Spleen (tissue), 11 donors: ENCODE measurements around the gene THRA. TPM values are rescaled to one million over a fixed set of nuclear protein-coding genes. Genes with fewer than 3 reads are reported as not detected.

Source experiments
- DNase-seq: peaks from one replicate; pipeline ENCODE4 v3.0.0-alpha.2; 2020
- H3K27ac ChIP-seq, 8 donors: fragments of 200-600 bp; sonication (generic) in 7 of 8; 1 replicate in 4 of 8; 2 replicates in 4 of 8; pipeline versions ENCODE4 v1.5.0 to v1.8.0; 2016 to 2021; ENCODE audit warnings: inconsistent platforms in 4 of 8, mild to moderate bottlenecking in 4 of 8, moderate library complexity in 1 of 8
- H3K27me3 ChIP-seq, 7 donors: fragments of 200-600 bp; sonication (generic) in 6 of 7; replicated peaks in 1 of 7; 1 replicate in 4 of 7; 2 replicates in 3 of 7; pipeline versions ENCODE4 v1.5.0 to v1.8.0; 2016 to 2021; ENCODE audit warnings: inconsistent platforms in 3 of 7, mild to moderate bottlenecking in 1 of 7
- H3K36me3 ChIP-seq, 6 donors: fragments of 200-600 bp; sonication (generic) in 5 of 6; 1 replicate in 4 of 6; 2 replicates in 2 of 6; pipeline versions ENCODE4 v1.5.0 to v1.8.0; 2016 to 2021; ENCODE audit warnings: inconsistent platforms in 2 of 6
- H3K4me1 ChIP-seq, 6 donors: fragments of 200-600 bp; sonication (generic) in 5 of 6; 1 replicate in 3 of 6; 2 replicates in 3 of 6; pipeline versions ENCODE4 v1.5.0 to v1.8.0; 2016 to 2021; ENCODE audit warnings: inconsistent platforms in 3 of 6
- H3K4me3 ChIP-seq, 8 donors: fragments of 200-600 bp; sonication (generic) in 7 of 8; 1 replicate in 4 of 8; 2 replicates in 4 of 8; pipeline versions ENCODE4 v1.5.0 to v1.8.0; 2016 to 2021; ENCODE audit warnings: inconsistent platforms in 4 of 8, mild to moderate bottlenecking in 4 of 8, moderate library complexity in 2 of 8
- H3K9me3 ChIP-seq, 8 donors: fragments of 200-600 bp; sonication (generic) in 7 of 8; 1 replicate in 4 of 8; 2 replicates in 4 of 8; pipeline versions ENCODE4 v1.5.0 to v1.8.0; 2016 to 2021; ENCODE audit warnings: inconsistent platforms in 4 of 8
- CTCF ChIP-seq, 11 experiments: fragments of 200-600 bp in 7 of 11; fragments of 450-650 bp in 4 of 11; sonication (generic) in 4 of 11; IDR thresholded peaks in 8 of 11; conservative IDR thresholded peaks in 3 of 11; 1 replicate in 7 of 11; 2 replicates in 4 of 11; pipeline versions ENCODE4 v1.4.0 to v1.8.0; 2016 to 2021; ENCODE audit warnings: antibody characterized with exemption in 11 of 11, inconsistent platforms in 4 of 11, mild to moderate bottlenecking in 1 of 11
- POLR2A ChIP-seq, 3 donors: fragments of 450-650 bp; IDR thresholded peaks; one replicate each; pipeline ENCODE4 v1.5.1; 2017; ENCODE audit warnings: antibody characterized with exemption in 3 of 3, mild to moderate bottlenecking in 1 of 3
- POLR2AphosphoS5 ChIP-seq, 3 donors: sonication (generic); formaldehyde crosslinking; IDR thresholded peaks; one replicate each; pipeline ENCODE4 v1.5.1; 2017; ENCODE audit warnings: antibody characterized with exemption in 3 of 3
- WGBS, 5 donors: extraction: QIAGEN DNeasy Blood & Tissue Kit in 3 of 5; methylation state at CpG; one replicate each; pipeline versions ENCODE4 v1.1.5 to v1.1.7; 2013 to 2018; 5-methylcytosine and 5-hydroxymethylcytosine counted together
- intact Hi-C: fragments of 100-400 bp; cut with DNase I; formaldehyde crosslinking; loops from one replicate; pipeline ENCODE4 v1.15.0; 2023; ENCODE audit warnings: low total_unique reads
- polyA plus RNA-seq, 3 donors: library from polyadenylated mRNA; stranded (reverse); fragments of 200-250 nt; gene quantifications; one replicate each; pipeline ENCODE4 v1.2.1, GENCODE V29; 2013
- total RNA-seq, 7 donors: library from RNA; depleted of rRNA in 3 of 7; stranded (reverse); fragments of >200 nt in 3 of 7; fragmentation: NEBNext Ultra II Directional in 4 of 7; extraction: Animal tissue kit (Norgen Biotek cat#: 25700) in 4 of 7; gene quantifications; one replicate each; pipeline versions ENCODE4 v1.1.0 to v1.2.1, GENCODE V29; 2016 to 2021
- donor health status: healthy with polysubstance abuse.
- donor health status: DM: no; HTN: no; CAD: no; lungs with moderate emphysema.
- donor health status: DM: no; HTN: no; CAD: no.
- donor health status: Bipolar disorder and iron deficiency.
- donor health status: healthy.
- donor health status: DM: no; HTN: no; CAD: no.
- donor health status: DM: yes; HTN: yes; CAD: no.

The THRA gene
- total and polyA plus RNA-seq, 10 donors: 3.9 to 36.1 (median 16.9) TPM

DNA sequence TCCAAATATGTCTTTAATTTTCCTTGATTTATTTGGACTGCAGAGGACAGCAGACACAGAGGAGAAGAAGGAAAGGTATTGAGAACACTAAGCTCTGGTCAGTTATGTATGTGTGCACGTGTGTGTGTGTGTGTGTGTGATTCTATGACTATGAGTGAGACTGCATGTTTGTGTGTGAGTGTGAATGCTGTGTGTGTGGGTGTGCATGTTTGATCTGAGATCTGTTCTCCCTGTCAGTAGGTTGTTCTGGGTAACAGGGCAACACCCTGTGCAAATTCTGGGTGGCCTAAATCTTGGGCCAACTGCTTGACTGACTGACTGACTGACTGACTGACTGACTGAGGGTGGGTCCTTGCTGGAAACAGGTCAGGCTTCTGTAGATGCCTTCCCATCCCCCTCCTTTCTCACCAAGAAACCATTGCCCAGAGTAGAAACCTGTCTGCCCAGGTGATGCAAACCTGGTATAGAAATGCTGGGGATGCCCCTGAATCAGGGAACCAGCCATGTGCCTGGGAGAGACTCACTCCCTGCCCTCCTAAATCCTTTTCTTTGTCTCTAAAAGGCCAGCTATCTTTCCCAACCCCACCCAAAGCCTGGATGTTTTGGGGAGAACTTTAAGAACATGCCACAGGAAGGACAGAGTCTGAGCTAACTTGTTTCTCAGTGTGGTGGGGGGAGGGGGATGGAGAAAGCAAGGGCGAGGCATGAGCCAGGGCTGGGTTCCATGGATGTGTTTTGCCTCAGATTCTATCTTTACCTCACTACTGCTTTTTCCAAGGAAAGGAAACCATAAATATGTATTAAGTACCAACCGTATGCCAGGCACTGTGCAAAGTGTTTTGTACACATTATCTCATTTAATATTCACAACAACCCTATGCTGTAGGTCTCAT, 42.1 kb downstream of the THRA start:
- H3K4me1 ChIP-seq: peaks cover 45 to 100% (median 84%) of the 10 kb centered on the region in 6 donors
- no peak for TF ChIP-seq CTCF (IDR thresholded peaks at IDR 0.05 in 8 of 11, conservative IDR thresholded peaks at IDR 0.05 in 3 of 11)
- no peak for TF ChIP-seq POLR2AphosphoS5 (IDR thresholded peaks at IDR 0.05)
- TF ChIP-seq POLR2A (IDR thresholded peaks at IDR 0.05): no peak
- WGBS, 5 donors: 53 to 70% (median 67%) methylated on average over 3 of the region's 3 CpGs
- no peaks in the 10 kb centered on the region for H3K27me3 ChIP-seq
- H3K4me3 ChIP-seq: no peak overlapping the region
- DNase-seq: no peak
- no peaks in the 10 kb centered on the region for H3K36me3 ChIP-seq
- H3K27ac ChIP-seq: peak overlapping the region in 3 of 8 donors; percentile 58 to 91 (median 86)
- intact Hi-C loops: no loop called here
- no peaks in the 10 kb centered on the region for H3K9me3 ChIP-seq

- Histone ChIP-seq H3K9me3 (no peaks in the 10 kb centered on the region), H3K36me3 (no peaks in the 10 kb centered on the region), H3K4me3 (no peak overlapping the region), H3K4me1 (peaks cover 54 to 100% (median 87%) of the 10 kb centered on the region in 6 donors), H3K27me3 (no peaks in the 10 kb centered on the region), H3K27ac (peak overlapping the region; percentile 29 to 91 (median 88))
- DNase-seq: no peak
- 37 to 67% (median 51%) methylated on average over 5 of the region's 5 CpGs for WGBS, 5 donors
- intact Hi-C loops: no loop called here
- TF ChIP-seq CTCF (IDR thresholded peaks at IDR 0.05 in 8 of 11, conservative IDR thresholded peaks at IDR 0.05 in 3 of 11) (no peak), POLR2A (IDR thresholded peaks at IDR 0.05) (no peak), POLR2AphosphoS5 (IDR thresholded peaks at IDR 0.05) (no peak)
Measured at GRCh38 chr17:40105861-40106759, 43.3 kb downstream of the THRA start.

- no peak for TF ChIP-seq POLR2A (IDR thresholded peaks at IDR 0.05)
- TF ChIP-seq POLR2AphosphoS5 (IDR thresholded peaks at IDR 0.05): no peak
- no peak for TF ChIP-seq CTCF (IDR thresholded peaks at IDR 0.05 in 8 of 11, conservative IDR thresholded peaks at IDR 0.05 in 3 of 11)
- no peaks in the 10 kb centered on the region for H3K36me3 ChIP-seq
- peaks cover 54 to 100% (median 87%) of the 10 kb centered on the region in 6 donors for H3K4me1 ChIP-seq
- peak; percentile 58 for DNase-seq
- H3K9me3 ChIP-seq: no peaks in the 10 kb centered on the region
- 35 to 51% (median 43%) methylated on average over 20 of the region's 20 CpGs for WGBS, 5 donors
- H3K27ac ChIP-seq: peak overlapping the region; percentile 67 to 91 (median 88)
- intact Hi-C loops: no loop called here
- no peaks in the 10 kb centered on the region for H3K27me3 ChIP-seq
- peak overlapping the region in 1 of 8 donors; percentile 48 for H3K4me3 ChIP-seq
Measured at GRCh38 chr17:40106760-40107521, 44.2 kb downstream of the THRA start.
